Left ventricle myocardium superior (tissue), 1 donor: ENCODE measurements around the gene METRNL. TPM values are rescaled to one million over a fixed set of nuclear protein-coding genes. Genes with fewer than 3 reads are reported as not detected.
"Not testable (repeated sequence)": the region's sequence is repeated elsewhere in the genome, so short reads cannot be mapped to it uniquely, and the experiment has no call there.

Experiments used
- ATAC-seq: fragments of 200-7000 bp; cut with Tn5 transposase; one replicate; pipeline ENCODE4 v1.9.1; 2020; ENCODE audit warnings: mild to moderate bottlenecking, moderate library complexity
- DNase-seq: peaks from one replicate; pipeline ENCODE4 v3.0.0-alpha.2; 2020
- intact Hi-C: fragments of 100-400 bp; cut with micrococcal nuclease; formaldehyde crosslinking; loops from one replicate; pipeline ENCODE4 v1.11.0; 2022
- total RNA-seq: library from RNA; stranded (reverse); fragmentation: NEBNext Ultra II Directional; extraction: Animal tissue kit (Norgen Biotek cat#: 25700); gene quantifications from one replicate; pipeline ENCODE4 v1.2.1, GENCODE V29; 2021
- donor health status: DM: no; HTN: yes; CAD: no; lungs with severe emphysema.

The METRNL gene
- total RNA-seq, 1 donor from 2014 or later = 68.4 TPM

DNA sequence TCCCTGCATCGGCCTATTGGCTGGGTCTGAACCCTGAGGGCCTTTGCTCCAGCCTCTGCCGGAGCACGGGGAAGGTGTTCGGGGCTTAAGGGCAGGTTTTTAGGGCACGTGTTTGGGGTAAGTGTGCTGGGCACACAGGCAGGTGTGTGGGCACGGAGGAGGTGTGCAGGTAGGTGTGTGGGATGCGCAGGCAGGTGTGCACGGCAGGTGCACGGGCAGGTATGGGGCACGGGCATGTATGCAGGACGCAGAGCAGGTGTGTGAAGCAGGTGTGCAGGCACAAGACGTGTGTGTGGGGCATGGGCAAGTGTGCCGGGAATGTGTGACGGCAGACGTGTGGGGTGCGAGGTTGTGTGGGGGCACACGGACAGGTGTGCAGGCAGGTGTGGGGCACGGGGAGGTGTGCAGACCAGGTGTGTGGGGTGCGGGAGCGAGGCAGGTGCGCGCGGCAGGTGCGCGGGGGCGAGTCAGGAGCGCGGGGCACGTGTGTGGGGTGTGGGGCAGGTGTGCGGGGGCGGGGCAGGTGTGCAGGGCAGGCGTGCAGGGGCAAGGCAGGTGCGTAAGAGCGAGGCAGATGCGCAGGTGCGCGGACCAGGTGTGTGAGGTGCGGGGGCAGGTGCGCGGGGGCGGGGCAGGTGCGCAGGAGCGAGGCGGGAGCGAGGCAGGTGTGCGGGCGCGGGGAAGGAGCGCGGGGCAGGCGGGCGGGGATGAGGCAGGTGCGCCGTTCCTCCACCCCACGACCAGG is 28.6 kb upstream of the METRNL start:
- DNase-seq (no peak), ATAC-seq (no peak)
- intact Hi-C loops = no loop called here

DNA sequence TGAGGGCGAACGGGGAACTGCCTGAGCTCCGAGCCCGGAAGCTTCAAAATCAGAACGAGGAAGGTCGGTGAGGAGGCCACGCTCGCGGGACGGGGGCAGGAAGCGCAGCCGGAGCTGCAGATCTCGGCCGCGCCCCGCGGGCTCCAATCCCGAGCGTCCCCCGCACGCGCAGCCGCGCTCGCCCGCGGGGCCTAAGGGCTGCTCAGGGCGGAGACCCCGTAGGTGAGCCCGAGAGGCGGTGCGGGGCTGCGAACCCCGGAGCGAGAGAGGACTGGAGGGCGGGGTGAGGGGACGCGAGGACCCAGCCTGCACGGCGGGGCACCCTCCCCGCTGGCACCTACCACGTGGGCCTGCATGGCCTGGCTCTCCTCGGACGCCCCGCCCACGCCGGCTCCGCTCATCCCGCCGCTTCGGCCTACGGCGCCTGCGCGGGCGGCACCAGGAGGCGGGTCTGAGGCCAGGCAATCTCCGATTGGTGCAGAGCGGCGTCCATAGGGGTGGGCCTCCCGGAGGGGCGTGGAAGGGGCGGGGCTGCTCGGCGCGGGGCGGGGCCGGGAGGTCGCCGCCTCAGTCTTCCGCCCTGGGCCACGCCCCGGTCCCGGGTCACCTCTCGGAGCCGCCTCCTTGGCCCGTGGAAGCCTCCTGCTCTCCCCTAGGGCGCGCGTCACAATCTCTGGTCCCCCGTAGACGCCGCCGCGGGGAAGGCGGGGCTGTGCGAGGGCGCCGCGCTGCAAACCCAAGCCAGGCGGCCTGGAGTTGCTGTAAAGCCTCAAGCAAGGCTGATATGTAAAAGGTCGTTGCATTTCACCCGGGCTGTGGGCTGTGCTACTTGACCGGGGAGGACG is 27.8 kb upstream of the METRNL start:
- intact Hi-C loops = no loop called here
- ATAC-seq (peak; percentile 96), DNase-seq (peak; percentile 99)

GRCh38 chr17:83052241-83052564 is 27.2 kb upstream of the METRNL start:
- ATAC-seq (no peak), DNase-seq (no peak)
- intact Hi-C loops = no loop called here

GRCh38 chr17:83053021-83053681 is 26.3 kb upstream of the METRNL start:
- ATAC-seq (no peak), DNase-seq (no peak)
- intact Hi-C loops = no loop called here

- intact Hi-C loops = no loop called here
- ATAC-seq (no peak), DNase-seq (no peak)
Observed at GRCh38 chr17:83053739-83054451, 25.5 kb upstream of the METRNL start.

DNA sequence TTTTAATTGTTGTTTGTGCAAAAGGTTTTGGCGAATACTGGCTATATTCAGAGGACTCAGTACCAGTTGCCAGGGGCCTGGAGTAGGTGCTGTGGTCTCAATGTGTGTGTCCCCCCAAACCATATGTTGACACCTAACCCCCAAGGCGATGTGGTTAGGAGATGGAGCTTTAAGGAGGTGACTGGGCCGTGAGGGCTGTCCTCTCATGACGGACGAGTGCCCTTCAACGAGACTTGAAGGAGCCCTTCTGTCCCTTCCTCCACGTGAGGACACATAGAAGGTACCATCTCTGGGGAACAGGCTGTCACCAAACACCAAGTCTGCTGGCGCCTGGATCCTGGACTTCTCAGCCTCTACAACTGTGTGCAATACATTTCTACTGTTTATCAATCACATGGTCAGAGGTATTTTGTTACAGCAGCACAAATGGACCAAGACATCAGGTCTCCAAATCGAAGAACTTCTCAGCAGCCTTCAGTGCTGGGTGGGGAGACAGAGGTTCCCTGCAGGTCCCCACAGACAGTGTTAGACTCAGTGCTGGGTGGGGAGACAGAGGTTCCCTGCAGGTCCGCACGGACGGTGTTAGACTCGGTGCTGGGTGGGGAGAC is 24.8 kb upstream of the METRNL start:
- intact Hi-C loops = no loop called here
- ATAC-seq = no peak
- no peak for DNase-seq

GRCh38 chr17:83055176-83055575 is 24.2 kb upstream of the METRNL start:
- intact Hi-C loops, ATAC-seq, DNase-seq: not testable (repeated sequence)

- DNase-seq (no peak), ATAC-seq (no peak)
- intact Hi-C loops = no loop called here
Observed at GRCh38 chr17:83055911-83056582, 23.4 kb upstream of the METRNL start.

GRCh38 chr17:83056583-83057396 is 22.6 kb upstream of the METRNL start:
- intact Hi-C loops = no loop called here
- ATAC-seq (no peak), DNase-seq (no peak)

DNA sequence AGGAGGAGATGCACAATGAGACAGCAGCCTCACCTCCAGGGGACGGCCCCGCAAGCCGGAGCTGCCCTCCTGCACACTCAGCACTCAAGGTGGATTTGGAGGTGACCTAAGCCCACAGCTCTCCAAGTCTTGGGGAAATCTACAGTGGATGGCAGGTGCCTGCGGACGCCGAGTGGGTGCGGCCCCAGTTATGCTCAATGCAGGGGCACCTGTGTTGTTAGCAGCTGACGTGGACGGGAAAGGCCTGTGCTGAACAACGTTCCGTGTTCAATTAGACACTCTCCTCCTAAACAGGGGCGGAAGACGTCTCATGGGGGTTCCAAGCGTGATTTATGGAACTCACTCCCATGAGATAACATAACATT is 22.0 kb upstream of the METRNL start:
- intact Hi-C loops = no loop called here
- ATAC-seq (no peak), DNase-seq (no peak)

GRCh38 chr17:83057793-83058265 is 21.6 kb upstream of the METRNL start:
- ATAC-seq (peak; percentile 7), DNase-seq (no peak)
- intact Hi-C loops = no loop called here

DNA sequence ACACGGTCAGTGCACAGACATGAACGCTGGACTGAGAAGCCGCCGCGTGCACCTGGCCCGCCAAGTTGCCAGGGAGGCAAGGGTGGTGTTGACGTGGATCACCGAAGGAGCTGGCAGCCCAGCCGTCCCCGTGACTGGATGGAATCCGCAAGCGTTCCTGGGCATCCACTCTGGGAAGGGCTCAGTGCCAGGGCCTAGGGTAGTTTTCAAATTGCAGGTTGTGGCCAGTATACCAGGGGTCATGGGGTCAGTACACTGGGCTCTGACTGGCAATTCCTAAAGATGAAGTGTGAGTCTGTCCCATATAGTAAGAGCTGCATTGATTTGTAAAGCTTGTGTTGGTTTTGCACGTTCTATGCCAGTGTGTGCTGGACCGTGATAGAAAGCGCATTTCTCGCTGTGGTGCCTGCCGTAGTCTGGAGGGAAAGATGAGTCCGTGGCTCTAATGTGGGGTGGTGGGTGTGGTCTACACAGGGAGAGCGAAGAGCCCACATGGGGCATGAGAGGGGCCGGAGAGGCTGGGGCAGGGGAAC is 21.1 kb upstream of the METRNL start:
- intact Hi-C loops = no loop called here
- ATAC-seq (peak; percentile 87), DNase-seq (peak; percentile 89)

GRCh38 chr17:83061586-83061985 is 17.8 kb upstream of the METRNL start:
- DNase-seq = peak; percentile 16
- intact Hi-C loops = no loop called here
- no peak for ATAC-seq

DNA sequence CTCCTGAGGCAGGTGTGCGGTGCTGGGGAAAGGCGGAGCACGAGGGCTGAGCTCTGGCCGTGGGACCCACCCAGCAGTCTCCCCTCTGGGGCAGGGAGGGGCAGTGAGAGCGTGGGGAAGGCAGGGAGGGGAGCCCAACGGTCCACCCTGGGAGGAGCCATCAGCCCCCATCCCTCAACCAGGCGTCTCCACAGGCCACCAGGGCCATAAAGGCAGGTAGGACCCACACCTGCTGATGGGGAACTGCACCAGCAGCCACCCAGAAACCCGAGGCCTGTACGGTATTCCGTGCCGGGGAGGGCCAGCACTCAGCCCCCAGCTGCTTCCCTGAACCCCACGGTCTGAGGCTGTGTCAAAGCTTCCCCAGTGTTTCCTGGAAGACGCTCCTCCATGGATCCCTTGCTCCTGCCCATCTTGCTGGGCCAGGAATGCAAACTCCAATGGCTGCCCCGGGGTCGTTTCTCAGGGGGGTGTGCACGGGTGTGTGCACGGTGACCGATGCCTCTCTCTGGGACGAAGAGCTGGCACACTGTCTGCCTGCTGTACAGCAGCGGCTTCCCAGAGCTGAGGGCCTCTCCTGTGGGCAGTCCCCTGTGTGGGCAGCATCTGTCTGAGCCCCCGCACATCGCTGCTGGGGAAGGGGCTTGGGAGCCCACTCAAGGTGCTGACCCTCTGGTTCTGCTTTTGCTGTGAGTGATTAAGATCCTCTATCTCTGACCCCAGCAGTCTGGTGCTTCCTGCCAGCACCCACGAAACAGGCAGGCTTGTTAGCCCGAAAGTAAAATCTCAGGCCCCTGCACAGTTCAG is 17.2 kb upstream of the METRNL start:
- DNase-seq (peak; percentile 15), ATAC-seq (no peak)
- intact Hi-C loops = no loop called here

DNA sequence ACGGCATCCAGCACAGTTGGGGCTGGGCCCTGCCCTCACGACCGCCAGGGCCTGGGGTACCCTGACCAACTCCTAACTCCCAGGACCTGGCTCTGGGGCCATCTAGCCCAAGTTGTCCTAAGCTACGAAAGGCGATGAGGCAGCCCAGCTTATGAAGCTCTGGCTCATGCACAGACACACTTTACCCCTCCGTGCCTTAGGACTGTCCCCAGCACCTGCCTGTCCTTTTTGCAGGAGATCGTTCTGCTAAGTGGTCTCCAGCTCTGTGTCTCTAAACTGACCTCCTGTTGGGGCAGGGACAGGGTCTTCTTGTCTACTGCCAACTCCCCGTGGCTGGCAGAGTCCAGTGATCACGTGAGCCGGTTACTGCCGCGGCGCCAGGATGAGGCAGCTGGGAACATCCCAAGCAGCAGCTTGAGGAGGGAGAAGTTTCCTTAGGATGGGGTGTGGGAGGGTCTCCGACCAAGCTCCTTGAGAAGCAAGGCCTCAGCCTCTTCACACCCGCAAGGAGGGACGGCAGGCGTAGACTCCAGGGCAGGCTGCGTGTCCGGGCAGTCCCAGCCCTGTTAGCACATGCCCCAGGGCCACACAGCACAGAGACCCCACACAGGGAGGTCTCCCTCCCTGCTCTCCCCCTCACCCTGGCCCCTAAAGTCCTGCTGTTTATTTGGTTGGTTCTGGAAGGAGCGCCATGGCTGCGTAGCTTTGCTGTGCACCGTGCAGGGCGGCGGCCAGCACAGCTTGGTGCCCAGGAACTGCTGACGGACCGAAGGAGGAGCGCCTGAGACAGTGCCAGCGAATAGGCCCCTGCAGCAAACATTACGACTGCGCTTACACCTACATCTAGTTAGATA is 16.4 kb upstream of the METRNL start:
- DNase-seq (no peak), ATAC-seq (no peak)
- intact Hi-C loops = no loop called here
